ENCODE measurements around the gene RBKS. TPM values are rescaled to one million over a fixed set of nuclear protein-coding genes. Genes with fewer than 3 reads are reported as not detected.

The RBKS gene
- total RNA-seq, 1 donor from 2014 or later: 1.6 TPM

- H3K4me1 Mint-ChIP-seq (ENCODE audit: low read depth, unreplicated experiment): peaks cover 18% of the 10 kb centered on the region
- H3K4me3 Mint-ChIP-seq (ENCODE audit: unreplicated experiment): no peak overlapping the region
- peaks cover 2% of the 10 kb centered on the region for H3K36me3 Mint-ChIP-seq (ENCODE audit: low read depth, unreplicated experiment)
- H3K36me3 ChIP-seq (ENCODE audit: insufficient read depth, low read length): no peaks in the 10 kb centered on the region
- no peak for FAIRE-seq
- no peaks in the 10 kb centered on the region for H3K27me3 Mint-ChIP-seq (ENCODE audit: low read depth, unreplicated experiment)
- no peaks in the 10 kb centered on the region for H3K27me3 ChIP-seq (ENCODE audit: insufficient read depth, low read length)
- TF ChIP-seq EZH2 (IDR thresholded peaks at IDR 0.05; ENCODE audit: insufficient read depth, low read length): no peak
- no peak for TF ChIP-seq CTCF (IDR thresholded peaks at IDR 0.05; ENCODE audit: insufficient read depth, low read depth, low read length)
- no peak overlapping the region for H3K9ac ChIP-seq (ENCODE audit: low read length)
- H3K79me2 ChIP-seq (ENCODE audit: insufficient read depth, low read length): no peaks in the 10 kb centered on the region
- H3K27ac ChIP-seq (ENCODE audit: low read depth, low read length): no peak overlapping the region
- H3K4me1 ChIP-seq (ENCODE audit: insufficient read depth, low read length): peaks cover 9% of the 10 kb centered on the region
- DNase-seq (ENCODE audit: low read depth): peak; percentile 83
- peak overlapping the region; percentile 15 for H3K4me2 ChIP-seq (ENCODE audit: low read length)
- H3K9me3 Mint-ChIP-seq (ENCODE audit: unreplicated experiment): no peaks in the 10 kb centered on the region
- no peaks in the 10 kb centered on the region for H3K9me3 ChIP-seq (ENCODE audit: insufficient read depth, low read depth, low read length)
- H3K27ac Mint-ChIP-seq (ENCODE audit: unreplicated experiment): peak overlapping the region; percentile 3
- no peak overlapping the region for H3K4me3 ChIP-seq (ENCODE audit: insufficient read depth, low read depth, low read length)
- no peaks in the 10 kb centered on the region for H4K20me1 ChIP-seq (ENCODE audit: insufficient read depth, low read length)
- no peak overlapping the region for H2AFZ ChIP-seq (ENCODE audit: low read depth, low read length)
Observed at GRCh38 chr2:27932396-27932795, 42.2 kb upstream of the RBKS start.

GRCh38 chr2:27931361-27931950, 41.3 kb upstream of the RBKS start:
- no peak overlapping the region for H2AFZ ChIP-seq (ENCODE audit: low read depth, low read length)
- no peaks in the 10 kb centered on the region for H4K20me1 ChIP-seq (ENCODE audit: insufficient read depth, low read length)
- FAIRE-seq: no peak
- H3K27ac Mint-ChIP-seq (ENCODE audit: unreplicated experiment): peak overlapping the region; percentile 3
- H3K36me3 Mint-ChIP-seq (ENCODE audit: low read depth, unreplicated experiment): peaks cover 2% of the 10 kb centered on the region
- H3K36me3 ChIP-seq (ENCODE audit: insufficient read depth, low read length): no peaks in the 10 kb centered on the region
- H3K4me1 ChIP-seq (ENCODE audit: insufficient read depth, low read length): peaks cover 9% of the 10 kb centered on the region
- no peaks in the 10 kb centered on the region for H3K9me3 ChIP-seq (ENCODE audit: insufficient read depth, low read depth, low read length)
- H3K27me3 Mint-ChIP-seq (ENCODE audit: low read depth, unreplicated experiment): no peaks in the 10 kb centered on the region
- H3K9me3 Mint-ChIP-seq (ENCODE audit: unreplicated experiment): no peaks in the 10 kb centered on the region
- no peaks in the 10 kb centered on the region for H3K79me2 ChIP-seq (ENCODE audit: insufficient read depth, low read length)
- peaks cover 18% of the 10 kb centered on the region for H3K4me1 Mint-ChIP-seq (ENCODE audit: low read depth, unreplicated experiment)
- H3K9ac ChIP-seq (ENCODE audit: low read length): no peak overlapping the region
- DNase-seq (ENCODE audit: low read depth): no peak
- no peak overlapping the region for H3K4me2 ChIP-seq (ENCODE audit: low read length)
- no peak overlapping the region for H3K4me3 Mint-ChIP-seq (ENCODE audit: unreplicated experiment)
- TF ChIP-seq EZH2 (IDR thresholded peaks at IDR 0.05; ENCODE audit: insufficient read depth, low read length) (no peak), CTCF (IDR thresholded peaks at IDR 0.05; ENCODE audit: insufficient read depth, low read depth, low read length) (no peak)
- no peaks in the 10 kb centered on the region for H3K27me3 ChIP-seq (ENCODE audit: insufficient read depth, low read length)
- no peak overlapping the region for H3K4me3 ChIP-seq (ENCODE audit: insufficient read depth, low read depth, low read length)
- H3K27ac ChIP-seq (ENCODE audit: low read depth, low read length): no peak overlapping the region

GRCh38 chr2:27929916-27930486, 39.8 kb upstream of the RBKS start:
- Mint-ChIP-seq H3K4me3 (ENCODE audit: unreplicated experiment) (no peak overlapping the region), H3K4me1 (ENCODE audit: low read depth, unreplicated experiment) (peaks cover 22% of the 10 kb centered on the region), H3K36me3 (ENCODE audit: low read depth, unreplicated experiment) (peaks cover 7% of the 10 kb centered on the region), H3K9me3 (ENCODE audit: unreplicated experiment) (peaks cover 2% of the 10 kb centered on the region), H3K27ac (ENCODE audit: unreplicated experiment) (no peak overlapping the region), H3K27me3 (ENCODE audit: low read depth, unreplicated experiment) (peaks cover 2% of the 10 kb centered on the region)
- Histone ChIP-seq H3K9me3 (ENCODE audit: insufficient read depth, low read depth, low read length) (no peaks in the 10 kb centered on the region), H3K4me2 (ENCODE audit: low read length) (no peak overlapping the region), H3K9ac (ENCODE audit: low read length) (no peak overlapping the region), H2AFZ (ENCODE audit: low read depth, low read length) (no peak overlapping the region), H3K36me3 (ENCODE audit: insufficient read depth, low read length) (no peaks in the 10 kb centered on the region), H3K4me1 (ENCODE audit: insufficient read depth, low read length) (peaks cover 9% of the 10 kb centered on the region), H3K27me3 (ENCODE audit: insufficient read depth, low read length) (no peaks in the 10 kb centered on the region), H3K79me2 (ENCODE audit: insufficient read depth, low read length) (no peaks in the 10 kb centered on the region), H4K20me1 (ENCODE audit: insufficient read depth, low read length) (no peaks in the 10 kb centered on the region), H3K27ac (ENCODE audit: low read depth, low read length) (no peak overlapping the region), H3K4me3 (ENCODE audit: insufficient read depth, low read depth, low read length) (no peak overlapping the region)
- no peak for FAIRE-seq
- DNase-seq (ENCODE audit: low read depth): peak; percentile 18
- TF ChIP-seq CTCF (IDR thresholded peaks at IDR 0.05; ENCODE audit: insufficient read depth, low read depth, low read length): no peak
- TF ChIP-seq EZH2 (IDR thresholded peaks at IDR 0.05; ENCODE audit: insufficient read depth, low read length): no peak

Data from astrocyte (in vitro differentiated cells and primary cell).